HS-27A (cell line): ENCODE measurements around the gene DLEC1.

ENCODE experiments used
- DNase-seq: peaks from one replicate; pipeline ENCODE4 v3.0.0-alpha.2; 2012; ENCODE audit warnings: low read depth, missing footprints

Gene DLEC1

GRCh38 chr3:38001456-38002081, 37.4 kb upstream of the DLEC1 start:
- no peak for DNase-seq

DNA sequence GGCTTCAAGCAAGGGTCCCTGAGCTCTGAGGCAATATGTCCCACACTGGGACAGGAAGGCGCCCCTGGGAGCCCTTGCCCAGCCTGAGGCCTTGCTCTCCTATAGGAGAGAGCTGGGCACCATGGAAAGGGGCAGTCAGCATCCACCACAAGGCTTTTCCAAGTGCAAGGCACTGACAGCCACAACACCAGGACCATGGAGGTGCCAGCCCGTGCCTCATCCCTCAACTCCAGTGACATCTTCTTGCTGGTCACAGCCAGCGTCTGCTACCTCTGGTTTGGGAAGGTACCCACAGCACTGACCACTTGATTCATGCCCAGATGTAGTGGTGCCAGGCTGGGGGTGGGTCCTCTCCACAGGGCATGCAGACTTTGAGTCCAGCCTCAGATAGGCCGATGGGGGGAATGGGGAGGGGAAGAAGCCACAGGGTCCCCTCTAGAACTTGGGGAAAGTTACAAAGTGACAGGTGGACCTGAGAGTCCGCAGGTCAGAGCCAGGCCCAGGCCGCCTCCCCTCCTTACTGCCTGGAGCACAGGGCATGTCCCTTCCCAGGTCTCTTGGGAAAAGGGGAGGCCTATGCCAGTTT, 36.6 kb upstream of the DLEC1 start:
- no peak for DNase-seq

- no peak for DNase-seq
These were observed 36.1 kb upstream of the DLEC1 start for GRCh38 chr3:38002940-38003339.

- DNase-seq = no peak
These were observed 35.6 kb upstream of the DLEC1 start for GRCh38 chr3:38003371-38003816.

GRCh38 chr3:38003817-38004414, 35.1 kb upstream of the DLEC1 start:
- no peak for DNase-seq

GRCh38 chr3:38004415-38005075, 34.5 kb upstream of the DLEC1 start:
- no peak for DNase-seq

GRCh38 chr3:38005076-38006020, 33.7 kb upstream of the DLEC1 start:
- DNase-seq = no peak

- DNase-seq = no peak
These were observed 33.0 kb upstream of the DLEC1 start for GRCh38 chr3:38006031-38006430.

DNA sequence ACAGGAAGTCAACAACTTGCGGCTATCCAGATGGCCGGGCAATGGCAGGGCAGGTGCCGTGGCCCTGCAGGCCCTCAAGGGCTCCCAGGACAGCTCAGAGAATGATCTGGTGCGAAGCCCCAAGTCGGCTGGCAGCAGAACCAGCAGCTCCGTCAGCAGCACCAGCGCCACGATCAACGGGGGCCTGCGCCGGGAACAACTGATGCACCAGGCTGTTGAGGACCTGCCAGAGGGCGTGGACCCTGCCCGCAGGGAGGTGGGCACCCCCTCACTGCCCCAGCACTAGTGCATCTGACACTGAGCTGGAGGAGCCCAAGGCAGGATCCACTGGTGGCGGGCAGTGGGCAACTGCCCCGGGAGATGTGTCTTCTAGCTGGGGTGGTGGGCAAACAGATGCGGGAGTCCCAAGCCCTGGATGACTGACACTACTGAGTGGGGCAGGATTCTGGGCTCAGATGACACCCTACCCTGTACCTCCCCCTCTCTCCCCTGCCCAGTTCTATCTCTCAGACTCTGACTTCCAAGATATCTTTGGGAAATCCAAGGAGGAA, 32.5 kb upstream of the DLEC1 start:
- DNase-seq = no peak

- DNase-seq = no peak
These were observed 31.3 kb upstream of the DLEC1 start for GRCh38 chr3:38007754-38008090.

DNA sequence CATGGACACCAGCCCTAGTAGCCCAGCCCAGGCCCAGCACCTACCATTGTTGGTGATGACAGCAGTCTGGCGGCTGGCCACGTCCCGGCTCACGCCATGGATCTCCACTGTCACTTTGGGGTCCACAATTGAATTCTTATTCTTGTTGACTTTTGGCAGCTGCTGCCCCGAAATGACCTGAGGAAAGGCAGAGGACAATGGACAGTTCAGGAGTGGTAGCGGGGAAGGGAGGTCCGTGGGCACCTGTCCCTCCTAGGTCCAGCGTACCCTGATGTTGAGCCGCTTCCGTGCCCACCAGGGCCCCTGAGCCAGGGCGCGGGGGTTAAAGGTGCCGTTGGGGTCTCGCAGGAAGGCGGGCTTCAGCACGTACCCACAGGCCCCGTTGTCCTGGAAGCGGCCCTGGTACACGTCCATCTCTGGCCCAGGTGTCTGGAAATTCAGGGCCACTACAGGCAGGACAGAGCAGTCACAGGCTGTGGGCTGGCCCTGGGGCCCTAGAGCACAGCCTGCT, 30.8 kb upstream of the DLEC1 start:
- no peak for DNase-seq

DNA sequence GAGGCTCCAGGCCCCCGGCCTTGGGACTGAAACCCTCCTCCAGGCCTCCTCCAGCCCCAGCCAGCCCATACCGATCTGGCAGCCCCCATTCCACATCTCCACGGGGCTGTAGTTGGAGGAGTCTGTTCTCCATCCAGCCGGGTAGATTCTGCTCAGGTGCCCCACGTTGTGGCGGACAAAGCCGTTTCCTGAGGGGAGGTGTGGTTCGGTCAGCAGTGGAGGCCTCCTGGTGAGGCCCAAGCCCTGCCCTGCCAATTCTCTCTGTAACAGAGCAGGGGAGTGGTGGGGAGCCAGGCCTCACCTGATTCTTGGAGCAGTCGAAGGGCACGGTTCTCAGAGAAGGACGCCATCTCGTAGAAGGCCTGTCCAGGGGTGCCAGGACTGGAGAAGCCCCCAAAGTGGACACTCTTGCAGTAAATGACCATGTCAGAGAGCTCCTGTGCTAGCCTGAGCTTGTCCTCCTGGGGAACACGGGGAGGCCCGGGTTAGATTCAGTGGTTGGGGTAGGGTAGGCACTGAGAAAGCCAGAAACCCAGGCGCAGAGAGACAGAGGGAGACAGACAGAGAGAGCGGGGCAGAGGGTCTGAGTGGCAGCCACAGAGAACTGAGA, 29.9 kb upstream of the DLEC1 start:
- no peak for DNase-seq

DNA sequence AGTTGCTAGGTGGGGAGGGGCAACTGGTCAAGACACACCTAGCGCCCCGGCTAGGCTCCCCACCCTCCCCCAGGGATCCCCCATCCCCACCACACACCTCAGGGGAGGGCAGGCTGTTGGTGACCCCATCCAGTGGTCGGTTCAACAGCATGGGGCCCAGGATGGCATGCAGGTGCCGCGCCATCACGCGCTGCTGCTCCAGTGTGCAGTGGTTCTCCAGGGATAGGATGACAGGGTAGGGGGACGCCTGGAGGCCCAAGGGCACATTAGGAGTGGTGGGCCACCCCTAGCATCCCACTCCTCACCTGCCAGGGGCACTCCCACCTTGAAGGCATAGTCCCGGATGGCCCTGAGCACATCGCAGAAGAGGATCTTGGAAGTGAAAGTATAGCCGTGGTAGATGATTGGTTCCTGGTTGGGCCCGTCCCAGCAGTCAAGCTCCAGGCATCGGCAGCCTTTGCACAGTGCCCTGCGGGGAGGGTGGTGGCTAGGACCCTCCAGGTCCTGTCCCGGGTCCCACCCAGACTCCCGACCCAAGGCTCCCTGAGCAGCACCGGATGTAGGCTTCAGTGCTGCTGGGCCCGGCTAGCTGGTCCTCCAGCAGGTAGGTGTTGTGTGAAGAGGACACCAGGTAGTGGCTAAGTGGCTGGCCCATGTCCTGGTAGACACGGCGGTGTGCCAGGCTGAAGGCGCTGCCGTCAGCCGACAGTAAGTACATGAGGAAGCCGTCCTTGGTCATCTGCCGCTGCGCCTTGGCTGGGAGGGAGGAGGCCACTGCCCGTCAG, 29.0 kb upstream of the DLEC1 start:
- no peak for DNase-seq

DNA sequence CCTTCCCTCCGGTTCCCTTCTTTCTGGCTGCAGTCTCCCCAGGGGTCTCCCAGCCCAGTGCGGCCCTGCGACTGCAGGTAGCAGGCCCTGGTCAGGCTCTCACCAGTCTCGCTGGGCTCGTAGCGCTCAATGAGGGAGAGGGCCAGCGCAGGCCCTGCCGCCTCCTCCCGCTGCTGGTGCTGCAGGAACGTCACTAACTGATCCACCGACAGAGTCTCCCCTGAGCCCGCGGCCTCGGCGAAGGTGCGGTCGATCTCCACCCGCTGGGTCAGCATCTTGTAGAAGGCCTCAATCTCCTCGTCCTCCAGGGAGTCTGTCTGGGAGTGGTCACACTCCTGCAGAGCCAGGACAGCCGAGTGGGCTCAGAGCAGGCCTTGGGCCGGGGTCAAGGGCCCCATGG, 27.9 kb upstream of the DLEC1 start:
- no peak for DNase-seq

DNA sequence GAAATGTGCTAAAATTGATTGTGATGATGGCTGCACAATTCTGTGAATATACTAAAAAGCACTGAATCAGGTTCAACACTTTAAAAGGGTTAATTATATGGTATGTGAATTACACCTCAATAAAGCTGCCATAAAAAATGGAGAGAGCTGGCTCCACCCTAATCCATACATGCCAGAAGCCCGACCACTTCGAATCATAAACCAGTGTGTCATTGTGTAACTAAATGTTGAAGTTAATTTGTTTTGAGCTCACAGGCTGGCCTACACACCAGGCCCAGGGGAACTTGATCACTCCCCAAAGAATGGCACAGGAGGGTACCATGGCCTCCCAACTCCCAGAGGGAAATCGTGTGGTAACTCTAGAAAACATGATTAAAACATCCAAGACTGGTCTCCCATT, 23.5 kb upstream of the DLEC1 start:
- DNase-seq = no peak

- no peak for DNase-seq
These were observed 23.0 kb upstream of the DLEC1 start for GRCh38 chr3:38015984-38016383.

DNA sequence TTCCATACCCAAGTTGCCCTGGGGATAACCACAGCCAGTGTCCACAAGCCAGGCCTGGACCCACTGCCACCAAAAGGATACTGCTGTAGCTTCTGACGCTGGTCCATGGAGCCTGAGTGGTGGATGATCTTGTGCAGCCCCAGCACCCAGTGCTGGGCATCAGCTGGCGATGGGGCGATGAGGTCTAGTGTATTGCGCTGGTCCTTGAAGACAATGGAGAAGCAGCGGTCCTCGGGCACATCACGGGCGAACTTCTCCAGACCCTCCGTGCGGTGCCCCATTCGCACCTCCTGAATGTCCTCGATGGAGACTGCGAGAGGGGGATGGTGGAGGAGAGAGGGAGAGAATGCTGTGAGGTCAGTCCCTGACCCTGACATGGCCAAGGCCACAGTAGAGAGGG, 22.6 kb upstream of the DLEC1 start:
- no peak for DNase-seq

- DNase-seq = no peak
These were observed 22.1 kb upstream of the DLEC1 start for GRCh38 chr3:38016847-38017444.

DNA sequence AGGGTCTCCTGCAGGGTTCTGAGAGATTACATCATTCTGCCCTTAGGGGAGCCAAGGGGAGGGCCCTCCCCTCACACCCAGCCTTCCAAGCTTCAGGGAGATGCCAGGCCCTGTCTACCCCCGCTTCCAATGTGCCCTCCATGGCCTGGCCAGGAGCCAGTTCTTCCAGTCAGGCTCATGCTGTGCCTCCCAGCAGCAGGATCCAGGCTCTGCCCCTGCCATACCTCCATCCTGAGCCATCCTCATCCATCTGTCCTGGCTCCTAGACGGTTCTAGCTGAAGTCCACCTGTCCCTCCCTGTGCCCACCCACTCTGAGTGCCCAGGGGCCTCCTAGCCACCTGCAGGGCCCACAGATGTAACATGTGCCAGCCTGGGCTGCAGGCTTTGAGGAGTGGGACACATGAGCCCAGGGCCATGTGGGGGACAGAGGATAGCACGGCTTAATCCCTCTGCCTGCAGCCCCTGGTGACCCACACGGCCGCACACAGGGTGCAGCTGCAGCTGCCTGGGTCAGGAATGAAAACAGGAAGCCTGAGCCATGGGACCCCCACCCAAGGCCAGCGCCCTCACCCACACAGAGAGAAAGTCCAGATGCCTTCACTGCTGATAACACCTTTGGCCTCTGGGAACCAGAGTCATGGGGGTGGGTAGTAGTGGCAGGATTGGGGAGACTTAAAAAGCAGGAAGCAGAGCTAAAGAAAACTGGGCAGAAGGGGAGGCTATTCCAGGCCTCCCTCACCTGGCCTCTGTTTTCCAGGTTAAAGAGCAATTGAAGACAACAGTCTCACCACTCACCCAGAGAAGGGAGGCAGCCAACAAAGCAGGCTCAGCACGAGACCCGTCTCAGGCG, 21.3 kb upstream of the DLEC1 start:
- no peak for DNase-seq
